HT1080 (cell line): ENCODE data around the gene TMEM191C. TPM values are rescaled to one million over a fixed set of nuclear protein-coding genes. Genes with fewer than 3 reads are reported as not detected.
"Not testable (repeated sequence)": the region's sequence is repeated elsewhere in the genome, so short reads cannot be mapped to it uniquely, and the experiment has no call there.

Experiments used
- DNase-seq: peaks from one replicate; pipeline ENCODE4 v3.0.0-alpha.2; 2015; ENCODE audit warnings: low read depth
- polyA plus RNA-seq, 2 experiments: library from polyadenylated mRNA; depleted of rRNA; stranded (reverse); fragments of >200 nt; gene quantifications; 2 replicates each; pipeline ENCODE4 v1.2.3, GENCODE V29; 2015
- total RNA-seq: library from RNA; depleted of rRNA; stranded (reverse); fragments of >200 nt; shearing (Covaris generic); gene quantifications from 2 replicates; pipeline ENCODE4 v1.2.3, GENCODE V29; 2014; rRNA removed

TMEM191C gene
- 1.1 and 2.7 TPM in 2 replicates for total RNA-seq
- 0.34 and 0.91 TPM in 2 replicates for polyA plus RNA-seq (2015; cell fraction: cytosol; rRNA removed)
- polyA plus RNA-seq (2015; cell fraction: nucleus; rRNA removed), result 3.0 and 4.2 TPM in 2 replicates

DNA sequence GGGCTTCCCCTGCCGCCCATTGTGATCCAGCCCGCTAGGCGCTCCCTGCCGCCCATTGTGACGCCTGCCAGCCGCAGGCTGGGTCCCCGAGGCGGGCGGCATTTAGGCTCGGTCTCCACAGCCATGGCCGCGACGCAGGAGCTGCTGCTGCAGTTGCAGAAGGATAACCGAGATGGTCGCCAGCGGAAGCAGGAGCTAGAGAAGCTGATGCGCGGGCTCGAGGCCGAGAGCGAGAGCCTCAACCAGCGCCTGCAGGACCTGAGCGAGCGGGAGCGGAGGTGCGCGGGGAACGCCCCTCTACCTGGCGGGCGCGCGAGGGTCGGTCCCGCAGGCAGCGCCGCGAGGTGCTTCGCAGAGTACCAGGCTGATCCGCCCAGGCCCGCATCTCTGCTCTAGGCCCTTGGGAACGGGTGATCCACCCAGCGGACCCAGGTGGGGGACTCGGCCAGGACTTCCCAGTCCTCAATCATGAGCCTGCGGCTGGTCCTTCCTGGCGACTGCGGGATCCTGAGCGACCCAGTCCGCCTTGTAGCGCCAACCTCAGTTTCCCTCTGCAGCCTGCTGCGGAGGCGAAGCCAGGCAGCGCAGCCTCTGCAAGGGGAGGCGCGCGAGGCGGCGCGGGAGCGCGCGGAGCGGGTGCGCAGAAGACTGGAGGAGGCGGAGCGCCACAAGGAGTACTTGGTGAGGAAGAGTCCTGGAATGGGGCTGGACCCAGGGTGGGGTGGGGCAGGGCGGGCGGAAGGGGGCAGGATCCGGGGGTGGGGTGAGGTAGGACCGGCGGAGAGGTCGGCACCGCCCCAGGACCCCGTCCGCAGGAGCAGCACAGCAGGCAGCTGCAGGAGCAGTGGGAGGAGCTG lies at the start of gene TMEM191C:
TMEM191C (plus strand) TSS at position 51 of the 857 bp plus-strand sequence; CDS start at position 124, 73 bp downstream.
- DNase-seq, result not testable (repeated sequence)

DNA sequence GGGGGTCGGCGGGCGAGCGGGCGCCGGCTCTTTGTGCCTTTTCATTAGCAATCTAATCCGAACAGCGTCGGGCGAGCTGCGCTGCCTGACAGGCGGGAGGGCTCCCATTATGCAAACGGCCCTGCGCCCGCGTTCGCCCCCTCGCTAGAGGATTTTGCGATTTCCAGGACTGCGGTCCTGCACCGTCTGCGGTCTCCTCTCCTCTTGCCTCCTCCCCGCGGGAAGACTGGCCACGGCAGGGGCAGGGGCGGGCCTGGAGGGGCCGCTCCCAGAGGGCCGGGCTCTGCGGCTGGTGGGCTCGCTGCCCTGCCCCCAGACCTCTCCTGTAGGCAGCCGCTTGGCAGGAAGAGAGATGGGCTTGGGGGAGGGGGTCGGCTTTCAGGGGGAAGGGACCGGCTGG lies 49.3 kb upstream of the TMEM191C start:
- not testable (repeated sequence) for DNase-seq

DNA sequence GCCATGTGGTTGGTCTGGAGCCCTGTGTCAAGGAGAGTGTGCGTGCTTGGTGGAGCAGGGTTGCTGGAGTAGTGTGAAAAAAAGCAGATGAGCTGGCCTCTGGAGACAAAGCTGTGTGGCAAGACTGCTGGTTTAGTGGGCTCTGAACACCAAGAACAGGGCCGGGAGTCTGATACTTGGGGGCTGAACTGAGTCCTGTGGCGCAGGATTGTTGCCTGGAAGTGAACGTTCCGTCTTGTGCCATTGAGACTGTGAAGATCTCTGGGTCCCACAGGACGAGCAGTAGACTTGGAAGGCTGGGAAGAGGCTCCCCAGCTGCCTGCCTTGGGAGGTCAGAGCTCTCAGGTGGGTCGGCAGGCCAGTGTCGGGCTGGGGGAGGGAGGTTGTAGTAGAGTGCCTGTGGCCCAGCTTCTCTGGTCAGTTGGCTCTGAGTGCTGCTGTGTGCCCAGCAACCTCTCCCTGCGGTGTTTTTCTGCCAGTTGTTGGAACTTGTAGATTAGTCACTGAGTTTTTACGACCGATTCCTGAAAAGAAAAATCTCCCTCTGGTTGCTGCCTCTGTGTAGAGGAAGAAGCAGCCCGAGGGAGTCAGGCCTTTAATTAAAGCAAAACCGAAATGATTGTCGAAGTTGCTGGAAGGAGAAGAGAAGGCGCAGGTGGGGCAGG lies 48.1 kb upstream of the TMEM191C start:
- not testable (repeated sequence) for DNase-seq

DNA sequence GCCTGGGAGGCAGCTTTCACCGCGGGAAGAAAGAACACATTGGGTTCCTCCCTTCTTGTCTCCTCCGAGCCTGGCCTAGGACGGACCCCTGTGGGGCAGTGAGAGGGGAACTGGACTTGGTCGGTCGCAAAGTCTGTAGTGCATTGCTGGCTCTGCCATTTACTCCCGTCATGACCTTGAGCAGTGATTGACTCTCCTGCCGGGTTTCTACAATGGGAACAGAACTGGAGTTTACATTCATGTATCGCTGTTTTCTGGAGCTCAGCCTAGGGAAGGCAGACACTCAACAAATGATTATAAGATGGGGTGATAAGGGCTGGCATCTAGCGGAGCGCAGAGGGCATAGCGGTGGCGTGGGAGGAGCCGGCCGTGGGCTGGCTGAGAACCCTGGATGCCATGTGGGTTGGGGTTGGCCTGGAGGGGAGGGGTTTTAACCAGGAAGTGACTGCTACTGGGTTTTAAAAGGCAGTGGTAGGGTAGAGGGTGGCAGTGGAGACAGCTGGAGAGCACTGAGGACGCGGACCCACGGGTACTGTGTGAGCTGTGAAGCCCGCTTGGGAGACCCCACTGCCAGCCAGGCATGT lies 46.9 kb upstream of the TMEM191C start:
- DNase-seq, result not testable (repeated sequence)

DNA sequence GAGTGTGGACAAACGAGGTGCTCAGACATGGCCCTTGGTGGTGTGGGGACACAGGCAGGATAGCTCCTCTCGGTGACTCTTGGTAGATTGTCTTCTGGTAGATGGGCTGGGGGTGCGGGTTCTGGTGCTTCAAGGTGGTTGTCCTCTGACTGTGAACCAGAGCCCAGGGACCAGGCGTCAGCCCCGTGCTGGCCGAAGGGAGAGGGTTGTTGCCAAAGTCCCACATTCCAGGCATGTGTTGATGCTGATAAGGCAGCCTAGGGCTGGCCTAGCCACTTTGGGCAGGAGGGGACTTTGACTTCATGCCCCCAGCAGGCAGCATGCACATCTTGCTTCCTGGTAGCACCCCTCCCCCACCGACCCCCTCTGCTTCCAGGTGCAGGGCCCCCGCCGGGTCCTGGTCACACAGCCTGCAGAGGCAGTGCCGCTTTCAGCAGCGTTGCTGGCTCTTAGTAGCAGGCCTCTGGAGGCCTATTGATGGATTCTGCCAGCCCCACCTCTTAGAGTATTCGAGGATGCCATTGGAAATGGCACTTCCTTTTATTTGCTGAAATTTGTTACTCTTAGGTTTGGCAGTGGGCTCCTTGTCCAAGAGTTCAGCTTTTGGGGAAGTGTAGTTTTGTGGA lies 43.0 kb upstream of the TMEM191C start:
- DNase-seq, result not testable (repeated sequence)

DNA sequence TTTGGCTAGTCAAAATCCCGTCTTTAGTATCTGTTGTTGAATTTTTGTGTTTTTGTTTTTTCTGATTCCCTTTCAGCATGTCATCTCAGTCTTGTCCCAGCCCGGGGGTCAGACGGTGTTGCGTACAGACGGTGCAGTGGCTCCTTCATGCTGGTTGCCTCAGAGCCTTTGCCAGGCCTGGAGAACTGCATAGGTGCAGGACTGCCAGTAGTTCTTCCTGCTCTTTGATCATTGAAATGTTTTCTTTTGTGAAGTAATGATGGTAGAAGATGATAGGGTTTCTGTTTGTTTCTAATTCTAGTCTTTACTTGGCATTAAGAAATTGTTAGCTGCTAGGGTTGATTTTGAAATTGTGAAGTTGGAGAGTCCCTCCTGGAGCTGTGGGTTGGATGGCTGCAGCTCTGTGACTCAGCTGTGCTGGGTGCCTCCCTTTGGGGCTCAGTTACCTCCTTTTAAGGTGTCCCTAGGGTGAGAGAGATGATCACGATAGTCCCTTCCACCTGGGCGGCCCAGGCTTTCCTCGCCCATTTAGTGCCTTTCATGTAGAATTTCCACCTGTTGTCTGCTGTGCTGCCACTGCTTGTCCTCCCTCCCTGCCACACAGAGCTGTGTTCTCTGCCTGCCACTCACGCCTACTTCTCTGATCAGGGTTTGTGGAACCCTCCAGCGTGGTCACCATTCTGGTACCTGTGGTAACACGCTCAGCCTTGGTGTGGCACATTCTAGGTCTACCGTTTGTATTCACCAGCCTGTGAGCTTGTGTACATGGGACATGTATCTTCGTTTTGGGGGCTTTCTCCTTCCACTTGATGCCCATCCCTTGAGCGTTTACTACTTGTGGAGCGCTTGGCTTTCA lies 32.6 kb upstream of the TMEM191C start:
- not testable (repeated sequence) for DNase-seq

DNA sequence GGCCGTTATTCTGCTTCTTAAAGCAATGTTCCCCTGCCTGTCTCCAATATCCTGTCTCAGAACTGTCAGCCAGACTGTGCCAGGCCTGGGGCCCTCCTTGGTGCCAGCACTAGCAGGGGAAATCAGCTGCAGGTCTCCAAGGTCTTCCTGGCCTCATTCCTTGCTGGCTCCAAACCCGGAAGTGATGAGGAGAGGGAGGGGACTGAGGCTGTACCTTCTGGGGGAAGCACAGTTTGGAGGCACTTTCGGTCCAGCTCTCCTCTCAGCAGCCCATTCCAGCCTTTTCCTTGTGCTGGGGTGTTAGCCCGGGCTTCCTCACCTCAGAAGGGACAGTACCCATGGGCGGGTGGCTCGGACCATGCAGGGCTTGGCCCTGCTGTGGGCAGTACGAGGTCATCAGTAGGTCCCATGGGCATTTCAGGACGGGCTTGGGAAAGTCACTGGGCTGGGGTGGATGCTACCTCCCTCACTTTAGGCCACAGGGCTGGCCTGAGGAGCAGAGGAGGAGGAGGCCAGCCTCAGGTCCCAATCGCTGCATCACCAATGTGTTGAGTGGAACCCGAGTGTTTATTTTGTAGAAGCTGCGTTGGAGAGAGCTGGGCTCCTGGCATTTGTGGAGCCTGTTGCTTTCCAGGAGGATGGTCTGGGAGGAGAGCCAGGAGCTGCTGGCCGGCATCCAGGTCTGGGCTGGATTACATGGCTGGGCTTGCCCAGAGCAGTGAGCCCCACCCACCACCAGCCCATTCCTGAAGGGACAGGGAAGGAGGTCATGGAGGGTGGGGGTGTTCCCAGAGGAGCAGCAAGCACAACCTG lies 31.0 kb upstream of the TMEM191C start:
- DNase-seq, result not testable (repeated sequence)

DNA sequence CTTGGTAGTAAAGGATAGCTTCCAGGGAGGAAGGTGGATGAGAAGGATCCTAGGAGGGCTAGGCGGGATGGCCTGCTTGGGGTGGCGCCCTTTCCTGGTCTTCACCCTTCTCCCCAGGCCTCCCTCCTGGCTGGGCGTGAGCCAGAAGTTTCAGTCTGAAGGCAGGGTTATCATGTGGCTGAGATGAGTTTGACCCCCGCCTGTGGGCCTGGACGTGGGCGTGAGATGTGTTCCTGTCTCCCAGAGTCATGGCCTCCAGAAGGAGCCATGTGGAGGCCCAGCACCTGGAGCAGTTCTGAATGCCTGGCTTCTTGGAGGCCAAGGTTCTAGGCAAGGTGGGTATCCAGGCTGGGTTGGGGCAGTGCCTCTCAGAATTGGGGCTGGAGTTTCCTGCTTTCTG lies 29.2 kb upstream of the TMEM191C start:
- not testable (repeated sequence) for DNase-seq

DNA sequence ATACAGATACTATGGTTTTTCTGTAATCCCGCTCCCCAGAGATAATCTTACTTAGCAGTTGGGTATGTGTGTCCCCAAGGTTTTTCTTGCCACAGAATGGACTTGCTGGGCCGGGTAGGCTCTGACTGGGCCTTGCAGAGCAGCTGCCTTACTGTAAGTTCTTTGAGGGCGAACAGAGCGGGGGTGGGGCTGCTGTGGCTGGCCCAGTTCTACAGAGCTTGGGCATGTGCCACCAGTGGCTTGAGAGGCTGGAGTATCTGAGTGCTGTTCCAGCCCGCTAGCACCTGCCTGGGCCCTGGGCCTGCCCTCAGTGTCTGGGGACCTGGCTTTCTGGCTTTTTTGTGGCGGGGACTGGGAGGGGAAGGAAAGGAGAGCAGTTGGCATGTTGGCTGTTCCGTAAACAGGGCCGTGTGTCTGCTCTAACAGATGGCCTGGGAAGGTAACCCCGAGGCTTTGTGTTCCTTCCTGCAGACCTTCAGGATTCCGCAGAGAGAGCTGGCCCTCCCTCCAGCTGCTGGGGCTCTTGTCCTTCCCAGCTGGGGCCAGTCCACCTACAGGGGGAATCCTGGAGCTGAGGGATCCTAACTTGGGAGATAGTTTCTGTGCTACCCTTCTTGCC lies 27.1 kb upstream of the TMEM191C start:
- DNase-seq, result not testable (repeated sequence)

DNA sequence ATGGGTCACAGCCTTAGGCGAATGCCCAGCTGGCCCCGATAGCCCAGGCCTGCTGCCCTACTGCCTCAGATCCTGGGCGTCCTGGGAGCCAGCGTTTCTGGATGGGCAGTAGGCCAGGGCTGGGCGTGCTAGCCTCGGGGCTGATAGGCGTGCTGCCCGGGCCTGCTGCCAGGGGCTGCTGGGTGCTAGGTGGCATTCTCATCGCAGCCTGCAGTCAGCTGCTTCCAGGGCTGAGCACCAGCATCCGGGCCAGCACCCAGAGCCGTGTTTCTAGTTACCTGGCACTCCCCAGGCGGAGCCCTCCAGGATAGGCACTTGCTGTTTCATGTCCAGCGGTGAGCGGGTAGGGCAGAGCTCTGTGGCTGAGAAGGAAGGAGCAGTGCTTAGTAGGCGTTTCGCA lies 26.5 kb upstream of the TMEM191C start:
- not testable (repeated sequence) for DNase-seq

DNA sequence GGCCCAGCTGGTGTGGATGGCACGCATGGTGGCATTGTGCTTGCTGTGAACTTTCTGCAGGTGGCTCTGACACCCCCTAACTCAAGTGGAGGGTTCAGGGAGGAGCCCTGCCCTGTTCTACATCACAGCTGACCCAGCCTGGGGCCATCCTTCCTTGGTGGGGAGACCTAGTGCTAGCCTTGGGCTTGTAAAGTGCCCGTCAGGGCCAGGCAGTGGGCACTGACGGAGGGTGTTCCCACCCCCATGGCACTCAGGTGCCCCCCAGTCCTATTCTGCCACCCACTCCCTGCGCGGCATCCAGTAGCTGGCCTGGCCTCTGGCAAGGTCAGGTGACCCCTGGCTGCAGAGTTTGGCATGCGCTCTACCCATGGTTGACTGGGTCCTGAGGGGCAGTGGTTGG lies 26.0 kb upstream of the TMEM191C start:
- DNase-seq, result not testable (repeated sequence)

DNA sequence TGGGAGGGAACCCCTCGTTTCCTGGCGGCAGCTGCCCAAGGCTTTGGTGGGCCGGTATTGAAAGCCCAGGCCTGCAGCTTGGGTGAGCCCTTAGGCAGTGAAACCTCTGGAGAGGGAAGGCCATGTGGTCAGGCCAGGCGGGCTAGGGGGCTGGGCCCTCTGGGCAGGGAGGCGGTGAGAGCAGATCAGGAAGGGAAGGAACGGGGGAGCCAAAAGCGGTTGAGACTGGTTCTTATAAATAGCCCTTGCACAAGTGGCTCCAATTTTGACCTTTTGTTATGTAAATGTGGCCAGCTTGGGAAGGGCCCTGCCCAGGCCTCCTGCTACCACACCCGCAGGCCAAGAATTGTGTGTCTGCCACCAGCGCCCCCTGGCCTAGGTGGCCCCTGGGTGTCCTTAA lies 25.1 kb upstream of the TMEM191C start:
- not testable (repeated sequence) for DNase-seq

DNA sequence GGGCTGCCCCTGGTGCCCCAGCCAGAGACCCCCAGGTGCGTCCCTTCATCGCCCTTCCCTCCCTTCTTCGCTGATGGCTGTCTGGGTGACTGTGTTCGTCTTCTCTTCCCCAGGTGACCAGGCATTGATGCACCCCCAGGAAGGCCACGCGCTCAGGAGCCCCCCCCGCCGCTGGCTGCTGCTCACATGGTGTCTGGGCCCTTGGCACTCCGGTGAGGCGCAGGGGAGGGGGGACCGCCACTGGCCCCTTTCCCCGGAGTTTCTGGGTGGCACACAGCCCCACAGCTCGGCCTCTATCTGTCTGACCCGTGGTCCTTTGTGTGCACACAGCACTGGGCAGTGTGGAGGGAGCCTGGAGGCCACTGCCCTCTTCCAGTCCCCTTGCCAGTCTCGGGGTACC lies 24.5 kb upstream of the TMEM191C start:
- not testable (repeated sequence) for DNase-seq

DNA sequence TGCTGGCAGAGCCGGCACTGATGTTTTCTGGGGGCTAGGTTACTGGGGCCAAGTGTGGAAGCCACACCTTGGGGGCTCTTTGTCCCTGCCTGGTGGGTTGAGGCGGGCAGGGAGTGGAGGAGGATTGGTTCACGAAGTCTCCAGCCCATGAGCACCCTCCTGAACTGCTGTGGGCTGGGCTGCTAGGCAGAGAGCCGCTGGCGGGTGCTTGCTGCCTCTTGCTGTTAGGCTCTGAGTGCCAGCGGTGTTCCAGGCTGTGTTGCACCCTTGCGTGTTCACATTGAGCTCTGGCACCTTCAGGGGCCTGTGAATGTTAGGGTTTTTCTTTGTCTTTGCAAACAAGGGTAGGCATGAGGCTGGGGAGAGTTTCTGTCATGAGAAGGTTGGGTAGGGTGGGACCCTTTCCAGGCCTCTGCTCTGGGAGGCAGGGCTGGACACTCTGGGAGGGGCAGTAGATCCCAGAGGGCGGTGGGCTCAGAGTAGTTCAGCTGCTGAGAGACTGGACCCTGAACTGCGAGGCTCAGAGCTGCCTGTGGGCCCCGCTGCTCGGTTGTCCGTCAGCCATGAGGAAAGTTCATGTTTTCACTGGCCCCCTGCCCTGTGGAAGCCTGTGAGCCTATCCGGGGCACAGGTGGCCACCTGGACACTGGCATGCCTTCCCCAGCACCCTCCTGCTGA lies 24.0 kb upstream of the TMEM191C start:
- no peak for DNase-seq

DNA sequence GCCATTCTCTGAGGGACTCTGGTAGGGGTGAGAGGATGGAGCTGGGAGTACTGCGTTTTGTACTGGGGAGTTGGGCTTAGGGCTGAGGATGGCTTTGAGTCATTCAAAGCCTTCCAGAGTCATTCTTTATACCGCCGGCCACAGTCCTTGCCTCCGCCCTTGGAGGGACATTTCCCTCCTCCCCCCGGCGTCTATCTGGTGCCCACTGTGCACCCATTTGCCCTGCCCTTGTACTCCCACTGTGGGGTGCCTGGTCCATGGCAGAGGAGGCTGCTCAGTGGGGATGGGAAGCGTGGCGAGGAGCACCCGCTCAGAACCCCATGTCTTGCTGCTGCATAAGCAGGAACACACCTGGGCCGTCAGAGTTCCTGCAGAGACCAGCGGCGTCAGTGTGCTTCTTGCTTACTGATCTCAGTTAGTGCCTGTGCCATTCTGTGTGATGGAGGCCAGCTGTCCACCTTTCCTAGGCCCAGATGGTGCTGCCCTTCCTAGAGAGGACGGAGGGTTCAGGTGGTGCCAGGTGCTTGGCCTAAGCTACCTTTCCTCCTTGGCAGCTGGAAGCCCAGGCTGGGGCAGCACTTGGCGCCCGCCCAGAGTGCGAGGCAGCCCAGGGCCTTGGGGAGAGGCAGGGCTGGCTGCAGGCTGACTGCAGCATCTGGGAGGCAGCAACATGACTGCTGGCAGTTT lies 23.3 kb upstream of the TMEM191C start:
- DNase-seq, result no peak

DNA sequence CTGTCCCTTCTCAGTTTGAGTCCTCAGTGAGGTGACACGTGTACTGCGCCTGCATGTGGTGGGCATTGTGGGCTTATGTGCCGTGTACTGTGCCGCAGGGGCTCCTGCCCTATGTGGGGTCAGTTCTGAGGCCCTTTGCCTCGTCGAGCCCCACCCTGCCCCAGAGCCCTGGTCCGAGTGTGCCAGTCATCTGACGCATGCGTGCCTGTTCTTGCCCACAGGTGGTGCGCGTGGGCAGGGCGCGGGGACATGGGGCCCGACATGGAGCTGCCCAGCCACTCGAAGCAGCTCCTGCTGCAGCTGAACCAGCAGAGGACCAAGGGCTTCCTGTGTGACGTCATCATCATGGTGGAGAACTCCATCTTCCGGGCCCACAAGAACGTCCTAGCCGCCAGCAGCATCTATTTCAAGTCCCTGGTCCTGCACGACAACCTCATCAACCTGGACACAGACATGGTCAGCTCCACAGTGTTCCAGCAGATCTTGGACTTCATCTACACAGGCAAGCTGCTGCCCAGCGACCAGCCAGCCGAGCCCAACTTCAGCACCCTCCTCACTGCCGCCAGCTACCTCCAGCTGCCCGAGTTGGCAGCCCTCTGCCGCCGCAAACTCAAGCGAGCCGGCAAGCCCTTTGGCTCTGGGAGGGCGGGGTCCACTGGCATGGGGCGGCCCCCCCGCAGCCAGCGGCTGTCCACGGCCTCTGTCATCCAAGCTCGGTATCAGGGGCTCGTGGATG lies 22.3 kb upstream of the TMEM191C start:
- DNase-seq, result no peak

DNA sequence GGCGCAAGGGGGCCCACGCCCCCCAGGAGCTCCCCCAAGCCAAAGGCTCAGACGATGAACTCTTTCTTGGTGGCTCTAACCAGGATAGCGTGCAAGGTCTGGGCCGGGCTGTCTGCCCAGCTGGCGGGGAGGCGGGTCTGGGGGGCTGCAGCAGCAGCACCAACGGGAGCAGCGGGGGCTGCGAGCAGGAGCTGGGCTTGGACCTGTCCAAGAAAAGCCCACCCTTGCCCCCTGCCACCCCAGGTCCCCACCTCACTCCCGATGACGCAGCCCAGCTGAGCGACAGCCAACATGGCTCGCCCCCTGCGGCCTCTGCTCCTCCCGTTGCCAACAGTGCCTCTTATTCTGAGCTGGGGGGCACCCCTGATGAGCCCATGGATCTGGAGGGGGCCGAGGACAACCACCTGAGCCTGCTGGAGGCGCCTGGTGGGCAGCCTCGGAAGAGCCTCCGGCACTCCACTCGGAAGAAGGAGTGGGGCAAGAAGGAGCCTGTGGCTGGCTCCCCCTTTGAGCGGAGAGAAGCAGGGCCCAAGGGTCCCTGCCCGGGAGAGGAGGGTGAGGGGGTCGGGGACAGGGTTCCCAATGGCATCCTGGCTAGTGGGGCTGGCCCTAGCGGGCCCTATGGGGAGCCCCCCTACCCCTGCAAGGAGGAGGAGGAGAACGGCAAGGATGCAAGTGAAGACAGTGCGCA lies 21.6 kb upstream of the TMEM191C start:
- DNase-seq, result no peak
